ENCODE data around the gene AGGF1. TPM values are rescaled to one million over a fixed set of nuclear protein-coding genes. Genes with fewer than 3 reads are reported as not detected.

Gene AGGF1
- total RNA-seq, 1 donor from 2014 or later = 16.2 TPM

DNA sequence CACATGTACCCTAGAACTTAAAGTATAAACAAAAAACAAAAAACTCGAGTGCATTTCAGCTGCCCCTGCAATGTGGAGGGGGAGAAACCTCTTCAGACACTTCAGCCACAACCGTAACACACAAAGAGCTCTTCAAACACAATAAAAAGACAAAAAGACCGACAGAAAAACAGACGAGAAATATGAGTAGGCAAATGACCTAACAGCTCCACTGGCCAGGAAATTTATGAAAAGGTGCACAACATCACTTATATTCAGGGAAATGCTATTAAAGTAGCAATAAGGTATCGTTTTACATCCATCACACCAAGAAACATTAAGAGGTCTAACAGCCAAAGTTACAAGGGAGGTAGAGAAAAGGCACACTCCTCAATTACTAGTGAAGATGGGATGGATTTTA, 50.7 kb downstream of the AGGF1 start:
- H3K4me3 ChIP-seq = no peak overlapping the region
- TF ChIP-seq, protein P1, sequence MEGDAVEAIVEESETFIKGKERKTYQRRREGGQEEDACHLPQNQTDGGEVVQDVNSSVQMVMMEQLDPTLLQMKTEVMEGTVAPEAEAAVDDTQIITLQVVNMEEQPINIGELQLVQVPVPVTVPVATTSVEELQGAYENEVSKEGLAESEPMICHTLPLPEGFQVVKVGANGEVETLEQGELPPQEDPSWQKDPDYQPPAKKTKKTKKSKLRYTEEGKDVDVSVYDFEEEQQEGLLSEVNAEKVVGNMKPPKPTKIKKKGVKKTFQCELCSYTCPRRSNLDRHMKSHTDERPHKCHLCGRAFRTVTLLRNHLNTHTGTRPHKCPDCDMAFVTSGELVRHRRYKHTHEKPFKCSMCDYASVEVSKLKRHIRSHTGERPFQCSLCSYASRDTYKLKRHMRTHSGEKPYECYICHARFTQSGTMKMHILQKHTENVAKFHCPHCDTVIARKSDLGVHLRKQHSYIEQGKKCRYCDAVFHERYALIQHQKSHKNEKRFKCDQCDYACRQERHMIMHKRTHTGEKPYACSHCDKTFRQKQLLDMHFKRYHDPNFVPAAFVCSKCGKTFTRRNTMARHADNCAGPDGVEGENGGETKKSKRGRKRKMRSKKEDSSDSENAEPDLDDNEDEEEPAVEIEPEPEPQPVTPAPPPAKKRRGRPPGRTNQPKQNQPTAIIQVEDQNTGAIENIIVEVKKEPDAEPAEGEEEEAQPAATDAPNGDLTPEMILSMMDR (IDR thresholded peaks at IDR 0.05; ENCODE audit: borderline replicate concordance) = no peak
- DNase-seq = no peak
- intact Hi-C loops (cut with micrococcal nuclease) = no loop called here
- no peak overlapping the region for H3K27ac ChIP-seq (replicated peaks)
- H3K4me1 ChIP-seq = peaks cover 26% of the 10 kb centered on the region
- no peaks in the 10 kb centered on the region for H3K27me3 ChIP-seq (ENCODE audit: low read depth)
- H3K36me3 ChIP-seq = no peaks in the 10 kb centered on the region
- no peaks in the 10 kb centered on the region for H3K9me3 ChIP-seq (replicated peaks)

DNA sequence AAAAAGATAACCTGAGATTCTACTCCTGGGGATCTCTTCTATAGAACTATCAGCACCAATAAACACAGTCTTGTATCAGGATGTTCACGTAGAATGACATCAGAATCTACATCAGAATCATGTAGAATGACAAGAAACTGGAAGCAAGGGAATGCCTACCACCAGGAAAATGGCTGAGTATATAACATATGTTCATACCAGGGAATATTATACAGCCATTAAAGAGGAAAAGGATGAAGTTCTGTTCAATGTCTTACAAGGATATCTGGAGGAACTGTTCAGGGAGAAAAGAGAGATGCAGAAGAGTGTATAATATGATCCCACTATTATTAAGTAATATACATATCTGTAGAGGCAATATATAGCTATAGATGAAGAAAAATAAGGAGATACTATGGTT, 52.1 kb downstream of the AGGF1 start:
- TF ChIP-seq, protein P1 (IDR thresholded peaks at IDR 0.05; ENCODE audit: borderline replicate concordance) = no peak
- Histone ChIP-seq H3K27me3 (ENCODE audit: low read depth) (no peaks in the 10 kb centered on the region), H3K4me3 (no peak overlapping the region), H3K27ac (replicated peaks) (no peak overlapping the region), H3K9me3 (replicated peaks) (no peaks in the 10 kb centered on the region), H3K36me3 (no peaks in the 10 kb centered on the region), H3K4me1 (peaks cover 32% of the 10 kb centered on the region)
- intact Hi-C loops (cut with micrococcal nuclease) = no loop called here
- DNase-seq = no peak

DNA sequence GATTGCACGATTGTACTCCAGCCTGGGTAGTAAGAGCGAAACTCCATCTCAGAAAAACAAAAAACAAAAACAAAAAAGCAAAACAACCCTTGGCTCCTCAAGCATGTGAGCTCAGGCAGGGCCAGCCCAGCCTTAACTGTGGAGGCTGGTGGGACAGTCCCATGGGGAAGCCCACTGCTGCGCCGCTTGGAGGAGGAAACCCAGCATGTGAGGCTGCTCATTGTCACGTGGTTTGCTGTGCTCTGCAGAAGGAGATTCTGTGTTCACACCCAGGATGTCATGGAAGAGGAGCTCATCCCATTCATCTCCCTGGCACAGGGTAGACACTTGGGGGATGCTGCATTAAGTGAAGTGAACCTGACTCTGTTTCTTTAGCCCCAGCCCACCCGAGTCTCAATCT, 52.9 kb downstream of the AGGF1 start:
- TF ChIP-seq, protein P1 (IDR thresholded peaks at IDR 0.05; ENCODE audit: borderline replicate concordance) = no peak
- no peaks in the 10 kb centered on the region for H3K27me3 ChIP-seq (ENCODE audit: low read depth)
- intact Hi-C loops (cut with micrococcal nuclease) = no loop called here
- no peak for DNase-seq
- no peaks in the 10 kb centered on the region for H3K9me3 ChIP-seq (replicated peaks)
- no peak overlapping the region for H3K4me3 ChIP-seq
- H3K4me1 ChIP-seq = peaks cover 32% of the 10 kb centered on the region
- no peak overlapping the region for H3K27ac ChIP-seq (replicated peaks)
- H3K36me3 ChIP-seq = no peaks in the 10 kb centered on the region

DNA sequence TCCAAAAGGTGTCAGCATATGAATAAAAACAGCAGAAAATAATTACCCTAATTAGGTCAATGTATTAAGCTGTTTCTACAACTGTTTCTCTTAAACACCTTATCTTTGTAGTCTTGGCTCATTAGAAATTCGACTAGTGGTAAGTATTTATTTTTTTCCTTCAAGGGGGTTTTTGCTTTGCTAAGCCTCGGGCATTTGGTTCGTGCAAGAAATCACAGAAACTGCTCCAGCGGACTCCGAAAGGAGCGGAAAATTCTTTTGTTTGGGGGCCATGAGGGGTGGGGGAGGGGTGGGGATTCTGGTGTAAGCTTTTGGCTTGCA, 56.1 kb downstream of the AGGF1 start:
- intact Hi-C loops (cut with micrococcal nuclease) = no loop called here
- Histone ChIP-seq H3K9me3 (replicated peaks) (no peaks in the 10 kb centered on the region), H3K4me1 (peaks cover 32% of the 10 kb centered on the region), H3K4me3 (peak overlapping the region; percentile 85), H3K27me3 (ENCODE audit: low read depth) (no peaks in the 10 kb centered on the region), H3K27ac (replicated peaks) (peak overlapping the region; percentile 91), H3K36me3 (no peaks in the 10 kb centered on the region)
- TF ChIP-seq, protein P1 (IDR thresholded peaks at IDR 0.05; ENCODE audit: borderline replicate concordance) = no peak
- peak; percentile 18 for DNase-seq

DNA sequence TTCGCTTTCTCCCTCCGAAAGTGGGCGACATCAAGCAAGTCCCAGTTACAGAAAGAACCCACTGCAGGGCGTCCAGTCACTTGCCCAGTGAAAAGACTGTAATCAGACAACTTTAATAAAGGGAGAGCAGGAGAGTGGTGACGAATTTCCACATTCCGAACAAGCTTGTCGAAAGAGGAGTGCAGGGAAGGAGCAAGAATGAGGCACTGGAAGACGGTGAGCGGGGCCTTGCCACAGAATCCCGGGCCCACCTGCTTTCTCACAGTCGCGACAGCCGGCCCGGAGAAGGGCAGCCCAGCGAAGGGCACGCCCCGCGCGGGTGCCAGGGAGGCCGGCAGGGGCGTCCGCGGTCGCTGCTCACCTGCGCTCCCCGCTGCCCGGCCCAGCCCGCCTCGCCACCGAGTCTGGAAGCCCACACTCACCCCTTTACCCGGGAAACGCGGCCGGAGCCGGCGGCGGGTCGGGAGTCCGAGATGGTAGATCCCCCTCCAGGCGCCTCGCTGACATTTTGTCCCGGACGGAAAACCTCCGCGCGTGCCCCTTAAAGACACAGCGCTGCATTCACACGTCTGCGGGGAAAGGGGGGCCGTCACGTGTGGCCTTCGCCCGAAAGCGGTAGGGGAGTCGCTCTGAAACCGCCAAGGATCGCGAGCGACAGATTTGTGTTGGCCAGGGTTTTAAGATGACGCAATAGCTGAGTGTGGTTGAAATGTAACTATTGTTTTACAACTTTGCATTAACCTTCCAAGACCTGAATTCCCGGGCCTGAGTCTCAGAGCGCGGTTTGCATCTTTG, 56.7 kb downstream of the AGGF1 start, which contains the start of gene ZBED3:
ZBED3 (minus strand) TSS at position 597 of the 795 bp plus-strand sequence. CDS start 9,407 bp downstream, outside the sequence.
- Histone ChIP-seq H3K4me3 (peak within 1 kb of the TSS; percentile 85), H3K4me1 (peaks cover 32% of the 10 kb centered on the region), H3K36me3 (no peaks in the 10 kb centered on the region), H3K27me3 (ENCODE audit: low read depth) (no peaks in the 10 kb centered on the region), H3K9me3 (replicated peaks) (no peaks in the 10 kb centered on the region), H3K27ac (replicated peaks) (peak within 1 kb of the TSS; percentile 91)
- peak; percentile 61 for DNase-seq
- TF ChIP-seq, protein P1 (IDR thresholded peaks at IDR 0.05; ENCODE audit: borderline replicate concordance) = peak; percentile 23
- intact Hi-C loops (cut with micrococcal nuclease) = no loop called here
